GM18873 (cell line): ENCODE data around the gene TECR.
"Not testable (repeated sequence)": the region's sequence is repeated elsewhere in the genome, so short reads cannot be mapped to it uniquely, and the experiment has no call there.

Source experiments
- ATAC-seq: cut with Tn5 transposase; IDR thresholded peaks from one replicate; pipeline ENCODE4 v1.9.1; 2021; ENCODE audit warnings: mild to moderate bottlenecking, moderate library complexity, moderate number of reproducible peaks; ENCODE audit not compliant: unreplicated experiment, low FRiP score

TECR gene

GRCh38 chr19:14530506-14530905 lies 1.1 kb downstream of the TECR start:
- ATAC-seq, result no peak

GRCh38 chr19:14533450-14533849 lies 4.1 kb downstream of the TECR start:
- no peak for ATAC-seq

- no peak for ATAC-seq
Observed at GRCh38 chr19:14536926-14537692, 7.7 kb downstream of the TECR start.

GRCh38 chr19:14540741-14541525 lies 11.5 kb downstream of the TECR start:
- no peak for ATAC-seq

- not testable (repeated sequence) for ATAC-seq
Observed at GRCh38 chr19:14541979-14542378, 12.6 kb downstream of the TECR start.

GRCh38 chr19:14542711-14543328 lies 13.4 kb downstream of the TECR start:
- ATAC-seq, result no peak

GRCh38 chr19:14544047-14544446 lies 14.7 kb downstream of the TECR start:
- ATAC-seq, result no peak

GRCh38 chr19:14544977-14545715 lies 15.8 kb downstream of the TECR start:
- no peak for ATAC-seq

- no peak for ATAC-seq
Observed at GRCh38 chr19:14545716-14546082, 16.3 kb downstream of the TECR start.

GRCh38 chr19:14550201-14550754 lies 20.9 kb downstream of the TECR start:
- ATAC-seq, result no peak

- ATAC-seq, result not testable (repeated sequence)
Observed at GRCh38 chr19:14551134-14552005, 22.0 kb downstream of the TECR start.

GRCh38 chr19:14552006-14552360 lies 22.6 kb downstream of the TECR start:
- ATAC-seq, result not testable (repeated sequence)

- ATAC-seq, result no peak
Observed at GRCh38 chr19:14553042-14553938, 23.9 kb downstream of the TECR start.

- no peak for ATAC-seq
Observed at GRCh38 chr19:14553939-14554243, 24.5 kb downstream of the TECR start.

- no peak for ATAC-seq
Observed at GRCh38 chr19:14554382-14554812, 25.0 kb downstream of the TECR start.

GRCh38 chr19:14555918-14556661 lies 26.7 kb downstream of the TECR start:
- no peak for ATAC-seq

- no peak for ATAC-seq
Observed at GRCh38 chr19:14556662-14557188, 27.3 kb downstream of the TECR start.
